IMR-90 (cell line): ENCODE data around the gene VIT. TPM values are rescaled to one million over a fixed set of nuclear protein-coding genes. Genes with fewer than 3 reads are reported as not detected.

Experiments used
- ATAC-seq: fragments of 200-7000 bp; cut with Tn5 transposase; 2 replicates; pipeline ENCODE4 v1.9.1; 2020; ENCODE audit warnings: low read depth, mild to moderate bottlenecking, moderate library complexity
- BruUV-seq: library from RNA; stranded (reverse); fragments of 400-500 nt; replicated peaks from 2 replicates; lab custom pipeline; 2021; lab: Mats Ljungman, UMichigan
- CTCF ChIA-PET: fragments of 300-600 bp; formaldehyde crosslinking; extraction: SDS; loops from one replicate; lab custom pipeline; 2021; ENCODE audit warnings: antibody characterized with exemption; lab: Yijun Ruan, JAX
- POLR2A ChIA-PET: fragments of 300-600 bp; sonication (Branson Sonifier 250); formaldehyde crosslinking; loops from one replicate; lab custom pipeline; 2022; ENCODE audit warnings: antibody characterized with exemption; ENCODE audit not compliant: unreplicated experiment; lab: Charles Lee
- DNase-seq: peaks from one replicate; pipeline ENCODE4 v3.0.0; 2013
- H2AFZ ChIP-seq: replicated peaks from 2 replicates; pipeline ENCODE3; 2013; ENCODE audit warnings: low read length, mild to moderate bottlenecking; ENCODE audit not compliant: poor library complexity
- H2AK5ac ChIP-seq: 2 replicates; pipeline ENCODE4 v1.6.1; 2013; ENCODE audit warnings: low read depth, low read length, inconsistent platforms
- H2AK9ac ChIP-seq: replicated peaks from 2 replicates; pipeline ENCODE3; 2013; ENCODE audit warnings: mild to moderate bottlenecking, low read depth, low read length, moderate library complexity; ENCODE audit not compliant: poor library complexity
- H2BK120ac ChIP-seq: 2 replicates; pipeline ENCODE4 v1.6.1; 2013; ENCODE audit warnings: low read depth, low read length, inconsistent platforms
- H2BK15ac ChIP-seq: 3 replicates; pipeline ENCODE4 v1.6.1; 2013; ENCODE audit warnings: low read depth, low read length, inconsistent platforms
- H2BK20ac ChIP-seq: 2 replicates; pipeline ENCODE4 v1.6.1; 2013; ENCODE audit warnings: low read depth, mild to moderate bottlenecking, inconsistent platforms, low read length, moderate library complexity
- H2BK5ac ChIP-seq: 2 replicates; pipeline ENCODE4 v1.6.1; 2013; ENCODE audit warnings: mild to moderate bottlenecking, low read depth, low read length, inconsistent platforms; ENCODE audit not compliant: poor library complexity, severe bottlenecking
- H3K14ac ChIP-seq: replicated peaks from 2 replicates; pipeline ENCODE4 v1.6.1; 2013; ENCODE audit warnings: low read depth, low read length, inconsistent platforms
- H3K18ac ChIP-seq: 2 replicates; pipeline ENCODE4 v1.6.1; 2013; ENCODE audit warnings: low read depth, low read length, control low read depth
- H3K23ac ChIP-seq: 2 replicates; pipeline ENCODE4 v1.6.1; 2013; ENCODE audit warnings: low read depth, low read length, inconsistent platforms
- H3K27ac ChIP-seq: 2 replicates; pipeline ENCODE4 v1.5.1; 2013; ENCODE audit warnings: mild to moderate bottlenecking, control low read depth, low read length; ENCODE audit not compliant: insufficient read depth
- H3K27me3 ChIP-seq: 2 replicates; pipeline ENCODE4 v1.6.1; 2013; ENCODE audit warnings: low read length; ENCODE audit not compliant: control insufficient read depth, insufficient read depth
- H3K36me3 ChIP-seq: 2 replicates; pipeline ENCODE4 v1.6.1; 2013; ENCODE audit warnings: low read length, mixed read lengths; ENCODE audit not compliant: control insufficient read depth, insufficient read depth
- H3K4ac ChIP-seq: 2 replicates; pipeline ENCODE4 v1.6.1; 2013; ENCODE audit warnings: low read depth, low read length, inconsistent platforms
- H3K4me1 ChIP-seq: 2 replicates; pipeline ENCODE4 v1.6.1; 2013; ENCODE audit warnings: low read length, mixed read lengths; ENCODE audit not compliant: control insufficient read depth, insufficient read depth
- H3K4me2 ChIP-seq: 2 replicates; pipeline ENCODE4 v1.6.1; 2013; ENCODE audit warnings: low read depth, mild to moderate bottlenecking, control low read depth, low read length, moderate library complexity
- H3K4me3 ChIP-seq: 2 replicates; pipeline ENCODE4 v1.5.1; 2013; ENCODE audit warnings: low read depth, mild to moderate bottlenecking, control low read depth, low read length, moderate library complexity; ENCODE audit not compliant: insufficient read depth
- H3K56ac ChIP-seq: 2 replicates; pipeline ENCODE4 v1.6.1; 2013; ENCODE audit warnings: low read length, inconsistent platforms; ENCODE audit not compliant: insufficient read depth; ENCODE audit errors: extremely low read depth
- H3K79me1 ChIP-seq, 2 experiments: 2 replicates each; pipeline ENCODE4 v1.6.1; 2013; ENCODE audit warnings: low read length in 2 of 2, inconsistent platforms in 1 of 2, low read depth in 1 of 2
- H3K9ac ChIP-seq: 2 replicates; pipeline ENCODE4 v1.6.1; 2013; ENCODE audit warnings: low read depth, low read length, control low read depth
- H3K9me1 ChIP-seq: 2 replicates; pipeline ENCODE4 v1.6.1; 2013; ENCODE audit warnings: low read length, inconsistent platforms; ENCODE audit not compliant: insufficient read depth
- H3K9me3 ChIP-seq: 2 replicates; pipeline ENCODE4 v1.6.1; 2013; ENCODE audit warnings: low read length; ENCODE audit not compliant: control insufficient read depth, insufficient read depth
- H4K20me1 ChIP-seq: 2 replicates; pipeline ENCODE4 v1.6.1; 2013; ENCODE audit warnings: low read length, inconsistent platforms; ENCODE audit not compliant: insufficient read depth
- H4K5ac ChIP-seq: 2 replicates; pipeline ENCODE4 v1.6.1; 2013; ENCODE audit warnings: mild to moderate bottlenecking, low read depth, low read length, control low read depth
- H4K8ac ChIP-seq, 2 experiments: 2 replicates each; pipeline ENCODE4 v1.6.1; 2013; ENCODE audit warnings: low read depth in 2 of 2, low read length in 2 of 2, control low read depth in 1 of 2, inconsistent platforms in 1 of 2
- H4K91ac ChIP-seq: 2 replicates; pipeline ENCODE4 v1.6.1; 2013; ENCODE audit warnings: low read depth, low read length, inconsistent platforms; ENCODE audit not compliant: insufficient read depth
- BHLHE40 ChIP-seq: fragments of 150-350 bp; IDR thresholded peaks from 2 replicates; pipeline ENCODE4 v1.6.1; 2016; ENCODE audit warnings: mild to moderate bottlenecking, low read depth, low read length
- CEBPB ChIP-seq: IDR thresholded peaks from 2 replicates; pipeline ENCODE4 v1.6.1; 2012; ENCODE audit warnings: low read depth, low read length, improper control_type of control experiment
- CHD1 ChIP-seq: IDR thresholded peaks from 2 replicates; pipeline ENCODE4 v1.6.1; 2012; ENCODE audit warnings: low read depth, low read length, improper control_type of control experiment
- CTCF ChIP-seq: conservative IDR thresholded peaks from 2 replicates; pipeline ENCODE4 v1.5.1; 2012; ENCODE audit warnings: mild to moderate bottlenecking, low read depth, low read length, improper control_type of control experiment
- ELK1 ChIP-seq: fragments of 150-350 bp; IDR thresholded peaks from 2 replicates; pipeline ENCODE4 v1.6.1; 2016; ENCODE audit warnings: low read depth, mild to moderate bottlenecking, low read length, moderate library complexity, borderline replicate concordance
- FOS ChIP-seq: fragments of 150-350 bp; IDR thresholded peaks from 2 replicates; pipeline ENCODE4 v1.6.1; 2016; ENCODE audit warnings: low read depth, low read length
- MAFK ChIP-seq: IDR thresholded peaks from 2 replicates; pipeline ENCODE4 v1.6.1; 2012; ENCODE audit warnings: low read depth, low read length, improper control_type of control experiment
- MAZ ChIP-seq: IDR thresholded peaks from 2 replicates; pipeline ENCODE4 v1.6.1; 2012; ENCODE audit warnings: low read depth, mild to moderate bottlenecking, low read length, improper control_type of control experiment, moderate library complexity, borderline replicate concordance
- MXI1 ChIP-seq: IDR thresholded peaks from 2 replicates; pipeline ENCODE4 v1.6.1; 2012; ENCODE audit warnings: low read depth, mild to moderate bottlenecking, low read length, moderate library complexity, borderline replicate concordance
- NFE2L2 ChIP-seq: fragments of 150-350 bp; IDR thresholded peaks from 2 replicates; pipeline ENCODE4 v1.6.1; 2016; ENCODE audit warnings: low read depth, mild to moderate bottlenecking, low read length
- POLR2A ChIP-seq: IDR thresholded peaks from 2 replicates; pipeline ENCODE4 v1.6.1; 2012; ENCODE audit warnings: mild to moderate bottlenecking, low read depth, low read length
- RAD21 ChIP-seq: IDR thresholded peaks from 2 replicates; pipeline ENCODE4 v1.6.1; 2012; ENCODE audit warnings: low read length, improper control_type of control experiment
- RCOR1 ChIP-seq: IDR thresholded peaks from 2 replicates; pipeline ENCODE4 v1.6.1; 2012; ENCODE audit warnings: mild to moderate bottlenecking, low read length, improper control_type of control experiment; ENCODE audit not compliant: insufficient replicate concordance
- RFX5 ChIP-seq: IDR thresholded peaks from 2 replicates; pipeline ENCODE4 v1.8.0; 2012; ENCODE audit warnings: low read depth, mild to moderate bottlenecking, low read length, moderate library complexity
- SMC3 ChIP-seq: fragments of 150-350 bp; IDR thresholded peaks from 2 replicates; pipeline ENCODE4 v1.6.1; 2016; ENCODE audit warnings: low read depth, mild to moderate bottlenecking, antibody characterized with exemption, low read length, moderate library complexity
- USF2 ChIP-seq: fragments of 150-350 bp; IDR thresholded peaks from 2 replicates; pipeline ENCODE4 v1.6.1; 2017; ENCODE audit warnings: mild to moderate bottlenecking, antibody characterized with exemption, low read length, low read depth
- WGBS, 2 experiments: methylation state at CpG; one replicate each; pipeline versions ENCODE4 v1.1.5 to v1.1.7; 2013; ENCODE audit warnings: missing lambda C conversion rate in 2 of 2; ENCODE audit not compliant: insufficient read length in 1 of 2; ENCODE audit errors: extremely low coverage in 2 of 2; 5-methylcytosine and 5-hydroxymethylcytosine counted together
- dilution Hi-C: fragments of 300-500 bp; cut with HindIII; formaldehyde crosslinking; loops from one replicate; pipeline ENCODE4 v1.14.3; 2018; ENCODE audit warnings: low sequenced_read_pairs; ENCODE audit not compliant: unreplicated experiment
- in situ Hi-C: fragments of 300-500 bp; cut with MboI; formaldehyde crosslinking; loops from 3 replicates; pipeline ENCODE4 v1.14.3; 2019; ENCODE audit warnings: low sequenced_read_pairs, inconsistent platforms, mixed read lengths
- intact Hi-C: fragments of 100-400 bp; cut with micrococcal nuclease; formaldehyde crosslinking; loops from 2 replicates; pipeline ENCODE4 v1.10.0; 2022
- polyA plus RNA-seq, 3 experiments: library from polyadenylated mRNA; depleted of rRNA; stranded (reverse); fragments of >200 nt; gene quantifications; 2 replicates each; pipeline ENCODE4 v1.2.3, GENCODE V29; 2012; ENCODE audit warnings: low replicate concordance in 1 of 3
- total RNA-seq: library from RNA; depleted of rRNA; stranded (reverse); fragments of >200 nt; gene quantifications from 2 replicates; pipeline ENCODE4 v1.2.3, GENCODE V29; 2012

The VIT gene
- total and polyA plus RNA-seq, 2 of the 4 experiments (the other 2 are of a cell fraction): under 0.01 TPM; not detected in 1

GRCh38 chr2:36659218-36659617, 37.3 kb upstream of the VIT start:
- no peak overlapping the region for H3K27ac ChIP-seq
- dilution Hi-C loops: no loop called here
- H3K4me3 ChIP-seq: no peak overlapping the region
- no peak overlapping the region for H2BK15ac ChIP-seq
- DNase-seq: no peak
- POLR2A ChIA-PET: no interaction called here
- no peak overlapping the region; a peak in 1 of 4 replicates for H4K8ac ChIP-seq
- no peak overlapping the region for H3K18ac ChIP-seq
- no peak overlapping the region for H4K91ac ChIP-seq
- no peaks in the 10 kb centered on the region for H3K36me3 ChIP-seq
- H2AFZ ChIP-seq: no peak overlapping the region
- peak overlapping the region; percentile 29; the same call in 1 of the 2 replicates for H2BK20ac ChIP-seq
- intact Hi-C loops: no loop called here
- H3K9me1 ChIP-seq: no peaks in the 10 kb centered on the region
- no peak overlapping the region for H4K5ac ChIP-seq
- no peak overlapping the region for H3K4ac ChIP-seq
- no peak overlapping the region for H3K23ac ChIP-seq
- no peak overlapping the region for H3K56ac ChIP-seq
- no TSS peak for BruUV-seq
- peaks cover 4% of the 10 kb centered on the region for H3K4me1 ChIP-seq
- TF ChIP-seq MAZ (no peak), NFE2L2 (no peak), RFX5 (no peak), BHLHE40 (no peak), SMC3 (no peak), POLR2A (no peak), RAD21 (no peak), MXI1 (no peak), CEBPB (no peak), ELK1 (no peak), CTCF (no peak), CHD1 (no peak), RCOR1 (no peak), MAFK (no peak), USF2 (no peak), FOS (no peak)
- H2BK5ac ChIP-seq: no peak overlapping the region
- no peak overlapping the region for H3K4me2 ChIP-seq
- H2AK9ac ChIP-seq: no peak overlapping the region
- no peak for ATAC-seq
- H3K9me3 ChIP-seq: no peaks in the 10 kb centered on the region
- H2AK5ac ChIP-seq: no peak overlapping the region
- H3K9ac ChIP-seq: no peak overlapping the region
- no peak overlapping the region for H2BK120ac ChIP-seq
- no peaks in the 10 kb centered on the region for H3K27me3 ChIP-seq
- WGBS, 2 experiments: no CpG with 5 or more reads among the region's 2 CpGs
- no peaks in the 10 kb centered on the region for H3K79me1 ChIP-seq
- H4K20me1 ChIP-seq: no peaks in the 10 kb centered on the region
- in situ Hi-C loops: no loop called here
- CTCF ChIA-PET: interaction anchor here (0.7 kb wide), 1 partner anchor 307 kb away, joined by 3 read pairs; no protein-coding TSS in a partner anchor
- no peak overlapping the region for H3K14ac ChIP-seq
